Lower leg skin (tissue), 3 donors: ENCODE data around the gene SCP2.

Experiments used
- POLR2A ChIP-seq, 2 donors: fragments of 450-650 bp; IDR thresholded peaks; one replicate each; pipeline ENCODE4 v1.6.1; 2016 to 2017; ENCODE audit warnings: antibody characterized with exemption in 2 of 2, mild to moderate bottlenecking in 1 of 2, moderate library complexity in 1 of 2
- TF ChIP-seq, protein P1 (sequence below), 3 donors: fragments of 450-650 bp; IDR thresholded peaks; one replicate each; pipeline ENCODE4 v1.5.1; 2016; ENCODE audit warnings: antibody characterized with exemption in 3 of 3, mild to moderate bottlenecking in 3 of 3, moderate library complexity in 2 of 3

GRCh38 chr1:53083636-53084588, 156.8 kb downstream of the SCP2 start:
- TF ChIP-seq, protein P1, sequence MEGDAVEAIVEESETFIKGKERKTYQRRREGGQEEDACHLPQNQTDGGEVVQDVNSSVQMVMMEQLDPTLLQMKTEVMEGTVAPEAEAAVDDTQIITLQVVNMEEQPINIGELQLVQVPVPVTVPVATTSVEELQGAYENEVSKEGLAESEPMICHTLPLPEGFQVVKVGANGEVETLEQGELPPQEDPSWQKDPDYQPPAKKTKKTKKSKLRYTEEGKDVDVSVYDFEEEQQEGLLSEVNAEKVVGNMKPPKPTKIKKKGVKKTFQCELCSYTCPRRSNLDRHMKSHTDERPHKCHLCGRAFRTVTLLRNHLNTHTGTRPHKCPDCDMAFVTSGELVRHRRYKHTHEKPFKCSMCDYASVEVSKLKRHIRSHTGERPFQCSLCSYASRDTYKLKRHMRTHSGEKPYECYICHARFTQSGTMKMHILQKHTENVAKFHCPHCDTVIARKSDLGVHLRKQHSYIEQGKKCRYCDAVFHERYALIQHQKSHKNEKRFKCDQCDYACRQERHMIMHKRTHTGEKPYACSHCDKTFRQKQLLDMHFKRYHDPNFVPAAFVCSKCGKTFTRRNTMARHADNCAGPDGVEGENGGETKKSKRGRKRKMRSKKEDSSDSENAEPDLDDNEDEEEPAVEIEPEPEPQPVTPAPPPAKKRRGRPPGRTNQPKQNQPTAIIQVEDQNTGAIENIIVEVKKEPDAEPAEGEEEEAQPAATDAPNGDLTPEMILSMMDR (IDR thresholded peaks at IDR 0.05): no peak
- no peak for TF ChIP-seq POLR2A (IDR thresholded peaks at IDR 0.05)
